MCF 10A (cell line): Measurements from ENCODE around the gene SUGP1. TPM values are rescaled to one million over a fixed set of nuclear protein-coding genes. Genes with fewer than 3 reads are reported as not detected.

Source experiments
- BruUV-seq: library from RNA; stranded (reverse); fragments of 400-500 nt; replicated peaks from 2 replicates; lab custom pipeline; 2021; lab: Mats Ljungman, UMichigan
- CTCF ChIA-PET: fragments of 300-600 bp; sonication (Branson Sonifier 250); formaldehyde crosslinking; extraction: SDS; loops from one replicate; lab custom pipeline; 2021; ENCODE audit warnings: antibody characterized with exemption, inconsistent platforms; lab: Yijun Ruan, JAX
- POLR2A ChIA-PET: fragments of 300-600, 350-650 bp; sonication (Branson Sonifier 250); formaldehyde crosslinking; extraction: SDS; loops from one replicate; lab custom pipeline; 2020; ENCODE audit warnings: antibody characterized with exemption, inconsistent platforms; lab: Yijun Ruan, JAX
- DNase-seq: peaks from one replicate; pipeline ENCODE4 v3.0.0-alpha.2; 2018; ENCODE audit not compliant: unreplicated experiment
- H3K27ac Mint-ChIP-seq: one replicate; pipeline ENCODE4 v1.8.0; 2022; ENCODE audit warnings: mild to moderate bottlenecking, low read depth, mixed read lengths; ENCODE audit not compliant: unreplicated experiment
- H3K27me3 Mint-ChIP-seq: one replicate; pipeline ENCODE4 v1.8.0; 2022; ENCODE audit warnings: mixed read lengths; ENCODE audit not compliant: insufficient read depth, unreplicated experiment
- H3K36me3 Mint-ChIP-seq: one replicate; pipeline ENCODE4 v1.8.0; 2022; ENCODE audit warnings: mild to moderate bottlenecking, moderate library complexity, mixed read lengths; ENCODE audit not compliant: insufficient read depth, unreplicated experiment
- H3K4me1 Mint-ChIP-seq: one replicate; pipeline ENCODE4 v1.8.0; 2022; ENCODE audit warnings: mixed read lengths; ENCODE audit not compliant: insufficient read depth, unreplicated experiment
- H3K4me3 Mint-ChIP-seq: one replicate; pipeline ENCODE4 v1.8.0; 2022; ENCODE audit warnings: mild to moderate bottlenecking, moderate library complexity, mixed read lengths; ENCODE audit not compliant: unreplicated experiment
- H3K9me3 Mint-ChIP-seq: one replicate; pipeline ENCODE4 v1.8.0; 2022; ENCODE audit warnings: mixed read lengths; ENCODE audit not compliant: unreplicated experiment
- CTCF ChIP-seq: fragments of 200-600 bp; IDR thresholded peaks from one replicate; pipeline ENCODE4 v1.8.0; 2022; ENCODE audit warnings: antibody characterized with exemption, mild to moderate bottlenecking; ENCODE audit not compliant: unreplicated experiment
- intact Hi-C: fragments of 100-400 bp; cut with micrococcal nuclease; formaldehyde crosslinking; loops from 2 replicates; pipeline ENCODE4 v1.14.1; 2022
- total RNA-seq: library from RNA; stranded (reverse); gene quantifications from 2 replicates; pipeline ENCODE4 v1.2.3, GENCODE V29; 2022

The SUGP1 gene
- total RNA-seq, 1 experiment from 2014 or later: 51.1 TPM

- Mint-ChIP-seq H3K4me1 (peaks cover 14% of the 10 kb centered on the region), H3K9me3 (no peaks in the 10 kb centered on the region), H3K27me3 (no peaks in the 10 kb centered on the region), H3K27ac (peak overlapping the region; percentile 99), H3K36me3 (peaks cover 28% of the 10 kb centered on the region), H3K4me3 (peak overlapping the region; percentile 92)
- TSS peak; percentile 58 for BruUV-seq
- intact Hi-C loops: no loop called here
- CTCF ChIA-PET: interaction anchor here (0.6 kb wide), 1 partner anchor 1868 kb away, joined by 3 read pairs; no protein-coding TSS in a partner anchor
- TF ChIP-seq CTCF: no peak
- POLR2A ChIA-PET: no interaction called here
- no peak for DNase-seq
These were observed 463 bp downstream of the SUGP1 start for GRCh38 chr19:19319732-19320360.

GRCh38 chr19:19316082-19316481, 4.2 kb downstream of the SUGP1 start:
- Mint-ChIP-seq H3K4me3 (no peak overlapping the region), H3K4me1 (peaks cover 6% of the 10 kb centered on the region), H3K27ac (no peak overlapping the region), H3K9me3 (no peaks in the 10 kb centered on the region), H3K27me3 (no peaks in the 10 kb centered on the region), H3K36me3 (peaks cover 19% of the 10 kb centered on the region)
- intact Hi-C loops: no loop called here
- POLR2A ChIA-PET: no interaction called here
- no TSS peak for BruUV-seq
- TF ChIP-seq CTCF: no peak
- no peak for DNase-seq
- CTCF ChIA-PET: interaction anchor here (0.6 to 1.5 kb wide), 3 partner anchors 35 to 174 kb away, joined by 3 to 6 read pairs (median 4); no protein-coding TSS in a partner anchor

- no peaks in the 10 kb centered on the region for H3K9me3 Mint-ChIP-seq
- no TSS peak for BruUV-seq
- no peak overlapping the region for H3K27ac Mint-ChIP-seq
- H3K36me3 Mint-ChIP-seq: peaks cover 24% of the 10 kb centered on the region
- H3K4me3 Mint-ChIP-seq: no peak overlapping the region
- ChIA-PET POLR2A (no interaction called here), CTCF (interaction anchor here (0.5 to 1.0 kb wide), 7 partner anchors 10 to 1819 kb away, joined by 3 to 4 read pairs (median 3); no protein-coding TSS in a partner anchor)
- no peak for TF ChIP-seq CTCF
- peaks cover 6% of the 10 kb centered on the region for H3K4me1 Mint-ChIP-seq
- no peaks in the 10 kb centered on the region for H3K27me3 Mint-ChIP-seq
- intact Hi-C loops: no loop called here
- no peak for DNase-seq
These were observed 4.9 kb downstream of the SUGP1 start for GRCh38 chr19:19315444-19315843.

GRCh38 chr19:19308373-19308772, 11.9 kb downstream of the SUGP1 start:
- no peak for TF ChIP-seq CTCF
- H3K27me3 Mint-ChIP-seq: no peaks in the 10 kb centered on the region
- BruUV-seq: no TSS peak
- peaks cover 70% of the 10 kb centered on the region for H3K36me3 Mint-ChIP-seq
- no peak for DNase-seq
- no peak overlapping the region for H3K27ac Mint-ChIP-seq
- no peaks in the 10 kb centered on the region for H3K4me1 Mint-ChIP-seq
- intact Hi-C loops: no loop called here
- CTCF ChIA-PET: interaction anchor here (0.6 to 0.7 kb wide), 2 partner anchors 102 to 137 kb away, joined by 3 read pairs; no protein-coding TSS in a partner anchor
- POLR2A ChIA-PET: no interaction called here
- no peaks in the 10 kb centered on the region for H3K9me3 Mint-ChIP-seq
- H3K4me3 Mint-ChIP-seq: no peak overlapping the region
